ENCODE measurements around the gene RGS13. TPM values are rescaled to one million over a fixed set of nuclear protein-coding genes. Genes with fewer than 3 reads are reported as not detected.

The RGS13 gene
- total and polyA plus RNA-seq, 2 donors (not counting 1 experiment from before 2014, with no cell fraction given): 0.22 to 0.59 TPM

GRCh38 chr1:192654120-192654519 is 18.2 kb downstream of the RGS13 start:
- no peaks in the 10 kb centered on the region for H4K20me1 ChIP-seq (ENCODE audit: control insufficient read depth, insufficient read depth, low read length, poor library complexity, severe bottlenecking)
- ChIA-PET CTCF (no interaction called here), POLR2A (no interaction called here)
- no peak overlapping the region for H3K4me2 ChIP-seq (replicated peaks; ENCODE audit: low read depth, low read length, poor library complexity, severe bottlenecking)
- DNase-seq (no peak), ATAC-seq (ENCODE audit: low read depth) (no peak)
- no peak overlapping the region for H2AFZ ChIP-seq (ENCODE audit: insufficient read depth, low read depth, low read length, poor library complexity, severe bottlenecking)
- no peaks in the 10 kb centered on the region for H3K79me2 ChIP-seq (ENCODE audit: control insufficient read depth, insufficient read depth, low read length)
- H3K36me3 ChIP-seq (replicated peaks in 1 of 2; ENCODE audit: control extremely low read depth in 1 of 2, control insufficient read depth in 1 of 2, extremely low read depth in 1 of 2, insufficient read depth in 2 of 2, low read length in 1 of 2): no peaks in the 10 kb centered on the region
- intact Hi-C loops (cut with micrococcal nuclease): no loop called here
- H3K4me1 ChIP-seq (ENCODE audit: control insufficient read depth in 2 of 2, insufficient read depth in 2 of 2, low read length in 2 of 2): no peaks in the 10 kb centered on the region
- H3K27ac ChIP-seq (ENCODE audit: low read length in 2 of 2): no peak overlapping the region
- Mint-ChIP-seq H3K27me3 (peaks cover 5% of the 10 kb centered on the region), H3K4me1 (no peaks in the 10 kb centered on the region), H3K27ac (no peak overlapping the region), H3K4me3 (no peak overlapping the region), H3K9me3 (ENCODE audit: insufficient read depth) (no peaks in the 10 kb centered on the region)
- peaks cover 0 to 4% (median 1%) of the 10 kb centered on the region in 4 experiments for H3K27me3 ChIP-seq (replicated peaks in 1 of 4; ENCODE audit: control extremely low read depth in 1 of 4, control insufficient read depth in 3 of 4, insufficient read depth in 4 of 4, low read length in 3 of 4)
- no peak overlapping the region for H3K4me3 ChIP-seq (ENCODE audit: control extremely low read depth in 1 of 5, extremely low read depth in 1 of 5, insufficient read depth in 1 of 5, low read depth in 2 of 5, low read length in 4 of 5)
- TF ChIP-seq EZH2 (IDR thresholded peaks at IDR 0.05; ENCODE audit: borderline replicate concordance, insufficient read depth, low read depth, low read length, poor library complexity, severe bottlenecking): no peak
- TF ChIP-seq CTCF (IDR thresholded peaks at IDR 0.05): no peak
- no peak overlapping the region for H3K9ac ChIP-seq (ENCODE audit: low read length)
- peaks cover 0 to 4% (median 0%) of the 10 kb centered on the region in 3 donors for H3K9me3 ChIP-seq (ENCODE audit: control extremely low read depth in 1 of 3, control insufficient read depth in 2 of 3, insufficient read depth in 1 of 3, low read length in 2 of 3)

GRCh38 chr1:192654591-192655251 is 18.8 kb downstream of the RGS13 start:
- Histone ChIP-seq H3K79me2 (ENCODE audit: control insufficient read depth, insufficient read depth, low read length) (no peaks in the 10 kb centered on the region), H3K27me3 (replicated peaks in 1 of 4; ENCODE audit: control extremely low read depth in 1 of 4, control insufficient read depth in 3 of 4, insufficient read depth in 4 of 4, low read length in 3 of 4) (peaks cover 0 to 4% (median 0%) of the 10 kb centered on the region in 4 experiments), H3K4me1 (ENCODE audit: control insufficient read depth in 2 of 2, insufficient read depth in 2 of 2, low read length in 2 of 2) (no peaks in the 10 kb centered on the region), H3K9ac (ENCODE audit: low read length) (no peak overlapping the region), H3K4me2 (replicated peaks; ENCODE audit: low read depth, low read length, poor library complexity, severe bottlenecking) (no peak overlapping the region), H2AFZ (ENCODE audit: insufficient read depth, low read depth, low read length, poor library complexity, severe bottlenecking) (no peak overlapping the region), H3K27ac (ENCODE audit: low read length in 2 of 2) (no peak overlapping the region), H3K4me3 (ENCODE audit: control extremely low read depth in 1 of 5, extremely low read depth in 1 of 5, insufficient read depth in 1 of 5, low read depth in 2 of 5, low read length in 4 of 5) (no peak overlapping the region), H3K36me3 (replicated peaks in 1 of 2; ENCODE audit: control extremely low read depth in 1 of 2, control insufficient read depth in 1 of 2, extremely low read depth in 1 of 2, insufficient read depth in 2 of 2, low read length in 1 of 2) (no peaks in the 10 kb centered on the region), H3K9me3 (ENCODE audit: control extremely low read depth in 1 of 3, control insufficient read depth in 2 of 3, insufficient read depth in 1 of 3, low read length in 2 of 3) (peaks cover 0 to 4% (median 0%) of the 10 kb centered on the region in 3 donors), H4K20me1 (ENCODE audit: control insufficient read depth, insufficient read depth, low read length, poor library complexity, severe bottlenecking) (no peaks in the 10 kb centered on the region)
- POLR2A ChIA-PET: no interaction called here
- Mint-ChIP-seq H3K9me3 (ENCODE audit: insufficient read depth) (no peaks in the 10 kb centered on the region), H3K27ac (no peak overlapping the region), H3K27me3 (no peaks in the 10 kb centered on the region), H3K4me3 (no peak overlapping the region), H3K4me1 (no peaks in the 10 kb centered on the region)
- 79% methylated on average over 2 of the region's 4 CpGs for WGBS (ENCODE audit: insufficient coverage)
- DNase-seq (no peak), ATAC-seq (ENCODE audit: low read depth) (no peak)
- intact Hi-C loops (cut with micrococcal nuclease): no loop called here
- no peak for TF ChIP-seq CTCF (IDR thresholded peaks at IDR 0.05)
- TF ChIP-seq EZH2 (IDR thresholded peaks at IDR 0.05; ENCODE audit: borderline replicate concordance, insufficient read depth, low read depth, low read length, poor library complexity, severe bottlenecking): no peak
- CTCF ChIA-PET: no interaction called here

Measured in B cell (primary cell).